Chondrocyte (in vitro differentiated cells): Measurements from ENCODE around the gene SLC36A4. TPM values are rescaled to one million over a fixed set of nuclear protein-coding genes. Genes with fewer than 3 reads are reported as not detected.
A peak's percentile ranks its signal among the peaks of the same experiment; 100 is the strongest.

ENCODE experiments used
- DNase-seq: peaks from one replicate; pipeline ENCODE4 v3.0.0; 2021; ENCODE audit warnings: mixed read lengths, low spot score
- H3K27ac Mint-ChIP-seq: one replicate; pipeline ENCODE4 v1.8.0; 2021; ENCODE audit warnings: mild to moderate bottlenecking, moderate library complexity, mixed read lengths; ENCODE audit not compliant: unreplicated experiment
- H3K27me3 Mint-ChIP-seq: 2 replicates; pipeline ENCODE4 v1.8.0; 2021; ENCODE audit warnings: low read depth, mixed read lengths
- H3K36me3 Mint-ChIP-seq: 2 replicates; pipeline ENCODE4 v1.8.0; 2021; ENCODE audit warnings: low read depth, mixed read lengths
- H3K4me1 Mint-ChIP-seq: 2 replicates; pipeline ENCODE4 v1.8.0; 2021; ENCODE audit warnings: low read depth, mild to moderate bottlenecking, mixed read lengths
- H3K4me3 Mint-ChIP-seq: one replicate; pipeline ENCODE4 v1.8.0; 2021; ENCODE audit warnings: mild to moderate bottlenecking, moderate library complexity, mixed read lengths; ENCODE audit not compliant: unreplicated experiment
- H3K9me3 Mint-ChIP-seq: 2 replicates; pipeline ENCODE4 v1.8.0; 2021; ENCODE audit warnings: low read depth, mixed read lengths
- CTCF ChIP-seq: fragments of 200-600 bp; sonication (generic); IDR thresholded peaks from 2 replicates; pipeline ENCODE4 v1.5.0; 2021; ENCODE audit warnings: antibody characterized with exemption, mild to moderate bottlenecking, moderate library complexity
- total RNA-seq: library from RNA; stranded (reverse); gene quantifications from 3 replicates; pipeline ENCODE4 v1.2.1, GENCODE V29; 2021

SLC36A4 gene
- total RNA-seq, 1 donor from 2014 or later = 20.9 TPM

GRCh38 chr11:93166194-93166593 is 31.6 kb downstream of the SLC36A4 start:
- TF ChIP-seq CTCF = no peak
- H3K4me1 Mint-ChIP-seq = no peaks in the 10 kb centered on the region
- no peaks in the 10 kb centered on the region for H3K27me3 Mint-ChIP-seq
- H3K9me3 Mint-ChIP-seq = no peaks in the 10 kb centered on the region
- no peak overlapping the region for H3K27ac Mint-ChIP-seq
- peaks cover 15% of the 10 kb centered on the region for H3K36me3 Mint-ChIP-seq
- DNase-seq = no peak
- H3K4me3 Mint-ChIP-seq = no peak overlapping the region

- peaks cover 25% of the 10 kb centered on the region for H3K36me3 Mint-ChIP-seq
- peak; percentile 22 for TF ChIP-seq CTCF
- DNase-seq = no peak
- H3K4me3 Mint-ChIP-seq = no peak overlapping the region
- peaks cover 5% of the 10 kb centered on the region for H3K9me3 Mint-ChIP-seq
- H3K27me3 Mint-ChIP-seq = no peaks in the 10 kb centered on the region
- peaks cover 11% of the 10 kb centered on the region for H3K4me1 Mint-ChIP-seq
- H3K27ac Mint-ChIP-seq = no peak overlapping the region
Observed at GRCh38 chr11:93160808-93161207, 37.0 kb downstream of the SLC36A4 start.

GRCh38 chr11:93160156-93160555 is 37.6 kb downstream of the SLC36A4 start:
- no peak for DNase-seq
- Mint-ChIP-seq H3K36me3 (peaks cover 28% of the 10 kb centered on the region), H3K27ac (peak overlapping the region; percentile 43), H3K27me3 (no peaks in the 10 kb centered on the region), H3K4me1 (peaks cover 11% of the 10 kb centered on the region), H3K9me3 (peaks cover 8% of the 10 kb centered on the region), H3K4me3 (no peak overlapping the region)
- no peak for TF ChIP-seq CTCF

- H3K36me3 Mint-ChIP-seq = peaks cover 26% of the 10 kb centered on the region
- no peak for DNase-seq
- no peaks in the 10 kb centered on the region for H3K27me3 Mint-ChIP-seq
- no peak overlapping the region for H3K4me3 Mint-ChIP-seq
- no peak overlapping the region for H3K27ac Mint-ChIP-seq
- H3K9me3 Mint-ChIP-seq = peaks cover 8% of the 10 kb centered on the region
- peaks cover 11% of the 10 kb centered on the region for H3K4me1 Mint-ChIP-seq
- no peak for TF ChIP-seq CTCF
Observed at GRCh38 chr11:93159721-93160120, 38.1 kb downstream of the SLC36A4 start.

GRCh38 chr11:93155738-93156137 is 42.1 kb downstream of the SLC36A4 start:
- Mint-ChIP-seq H3K27ac (no peak overlapping the region), H3K4me3 (no peak overlapping the region), H3K9me3 (peaks cover 8% of the 10 kb centered on the region), H3K4me1 (peaks cover 8% of the 10 kb centered on the region), H3K27me3 (no peaks in the 10 kb centered on the region), H3K36me3 (peaks cover 13% of the 10 kb centered on the region)
- no peak for DNase-seq
- no peak for TF ChIP-seq CTCF
